B cell (primary cell): ENCODE measurements around the gene FTH1. TPM values are rescaled to one million over a fixed set of nuclear protein-coding genes. Genes with fewer than 3 reads are reported as not detected.

Experiments used
- ATAC-seq: fragments of 200-7000 bp; cut with Tn5 transposase; one replicate; pipeline ENCODE4 v1.10.0; 2021; ENCODE audit warnings: low read depth, mild to moderate bottlenecking, moderate number of reproducible peaks, moderate library complexity
- CTCF ChIA-PET: fragments of 350-600 bp; sonication (Branson Sonifier 250); formaldehyde crosslinking; loops from one replicate; lab custom pipeline; 2021; ENCODE audit warnings: antibody characterized with exemption, inconsistent platforms; lab: Charles Lee
- POLR2A ChIA-PET: fragments of 350-600 bp; sonication (Branson Sonifier 250); formaldehyde crosslinking; loops from one replicate; lab custom pipeline; 2021; ENCODE audit warnings: antibody characterized with exemption; lab: Charles Lee
- DNase-seq: peaks from one replicate; pipeline ENCODE4 v3.0.0; 2013
- H2AFZ ChIP-seq: 2 replicates; pipeline ENCODE4 v1.6.1; 2012; ENCODE audit warnings: mild to moderate bottlenecking, low read depth, low read length; ENCODE audit not compliant: insufficient read depth, poor library complexity, severe bottlenecking
- H3K27ac ChIP-seq, 2 donors: 1 replicate in 1 of 2; 2 replicates in 1 of 2; pipeline ENCODE4 v1.5.1; 2012 to 2013; ENCODE audit warnings: low read length in 2 of 2, mild to moderate bottlenecking in 2 of 2, moderate library complexity in 1 of 2
- H3K27me3 ChIP-seq, 4 experiments: fragments of 200-600 bp in 1 of 4; sonication (generic) in 1 of 4; replicated peaks in 1 of 4; 1 replicate in 2 of 4; 2 replicates in 2 of 4; pipeline versions ENCODE4 v1.6.1 to v1.7.0; 2013 to 2016; ENCODE audit warnings: low read length in 3 of 4, mild to moderate bottlenecking in 2 of 4, mixed read lengths in 1 of 4, moderate library complexity in 1 of 4; ENCODE audit not compliant: insufficient read depth in 4 of 4, control insufficient read depth in 3 of 4; ENCODE audit errors: control extremely low read depth in 1 of 4
- H3K36me3 ChIP-seq, 2 experiments: replicated peaks in 1 of 2; 1 replicate in 1 of 2; 2 replicates in 1 of 2; pipeline versions ENCODE4 v1.6.1 to v1.7.1; 2013; ENCODE audit warnings: low read length in 1 of 2; ENCODE audit not compliant: insufficient read depth in 2 of 2, control insufficient read depth in 1 of 2; ENCODE audit errors: control extremely low read depth in 1 of 2, extremely low read depth in 1 of 2
- H3K4me1 ChIP-seq, 2 donors: fragments of 200-600 bp in 1 of 2; sonication (generic) in 1 of 2; 1 replicate in 1 of 2; 2 replicates in 1 of 2; pipeline versions ENCODE4 v1.5.1 to v1.6.1; 2013 to 2017; ENCODE audit warnings: low read length in 2 of 2; ENCODE audit not compliant: control insufficient read depth in 2 of 2, insufficient read depth in 2 of 2
- H3K4me2 ChIP-seq: replicated peaks from 2 replicates; pipeline ENCODE3; 2012; ENCODE audit warnings: mild to moderate bottlenecking, low read depth, low read length; ENCODE audit not compliant: poor library complexity, severe bottlenecking
- H3K4me3 ChIP-seq, 5 experiments: fragments of 200-600 bp in 1 of 5; sonication (generic) in 1 of 5; 1 replicate in 3 of 5; 2 replicates in 2 of 5; pipeline versions ENCODE4 v1.5.1 to v1.7.0; 2011 to 2016; ENCODE audit warnings: low read length in 4 of 5, mild to moderate bottlenecking in 4 of 5, low read depth in 2 of 5, control low read depth in 1 of 5, moderate library complexity in 1 of 5; ENCODE audit not compliant: insufficient read depth in 1 of 5; ENCODE audit errors: control extremely low read depth in 1 of 5, extremely low read depth in 1 of 5
- H3K79me2 ChIP-seq: fragments of 200-600 bp; sonication (generic); one replicate; pipeline ENCODE4 v1.6.0; 2016; ENCODE audit warnings: low read length; ENCODE audit not compliant: control insufficient read depth, insufficient read depth
- H3K9ac ChIP-seq: fragments of 200-600 bp; sonication (generic); 2 replicates; pipeline ENCODE4 v1.6.1; 2017; ENCODE audit warnings: mild to moderate bottlenecking, low read length, moderate library complexity
- H3K9me3 ChIP-seq, 3 donors: one replicate each; pipeline versions ENCODE4 v1.6.1 to v1.7.1; 2013; ENCODE audit warnings: low read length in 2 of 3; ENCODE audit not compliant: control insufficient read depth in 2 of 3, insufficient read depth in 1 of 3; ENCODE audit errors: control extremely low read depth in 1 of 3
- H4K20me1 ChIP-seq: 2 replicates; pipeline ENCODE4 v1.6.0; 2012; ENCODE audit warnings: mild to moderate bottlenecking, low read length; ENCODE audit not compliant: insufficient read depth, control insufficient read depth, poor library complexity, severe bottlenecking
- H3K27ac Mint-ChIP-seq: one replicate; pipeline ENCODE4 v1.8.0; 2021; ENCODE audit warnings: mixed read lengths
- H3K27me3 Mint-ChIP-seq: one replicate; pipeline ENCODE4 v1.8.0; 2021; ENCODE audit warnings: mixed read lengths
- H3K4me1 Mint-ChIP-seq: one replicate; pipeline ENCODE4 v1.8.0; 2021; ENCODE audit warnings: mixed read lengths
- H3K4me3 Mint-ChIP-seq: one replicate; pipeline ENCODE4 v1.8.0; 2021; ENCODE audit warnings: mixed read lengths
- H3K9me3 Mint-ChIP-seq: one replicate; pipeline ENCODE4 v1.8.0; 2022; ENCODE audit warnings: mixed read lengths; ENCODE audit not compliant: insufficient read depth
- CTCF ChIP-seq: fragments of 200-600 bp; IDR thresholded peaks from one replicate; pipeline ENCODE4 v1.8.0; 2022; ENCODE audit warnings: antibody characterized with exemption, mild to moderate bottlenecking
- EZH2 ChIP-seq: IDR thresholded peaks from 2 replicates; pipeline ENCODE4 v1.6.1; 2012; ENCODE audit warnings: borderline replicate concordance, low read depth, mild to moderate bottlenecking, moderate library complexity, low read length; ENCODE audit not compliant: insufficient read depth, poor library complexity, severe bottlenecking
- WGBS: methylation state at CpG from one replicate; pipeline ENCODE4 v1.1.5; 2013; ENCODE audit warnings: missing lambda C conversion rate; ENCODE audit not compliant: insufficient coverage; 5-methylcytosine and 5-hydroxymethylcytosine counted together
- intact Hi-C: fragments of 100-400 bp; cut with micrococcal nuclease; formaldehyde crosslinking; loops from one replicate; pipeline ENCODE4 v1.10.0; 2022
- polyA plus RNA-seq: library from polyadenylated mRNA; depleted of rRNA; stranded (reverse); fragments of >200 nt; gene quantifications from 2 replicates; pipeline ENCODE4 v1.2.3, GENCODE V29; 2012
- total RNA-seq, 2 donors: library from RNA; stranded (reverse); fragments of 120-200 nt in 1 of 2; gene quantifications; 1 replicate in 1 of 2; 2 replicates in 1 of 2; pipeline versions ENCODE4 v1.2.3 to v1.2.4, GENCODE V29; 2013 to 2022

FTH1 gene
- total and polyA plus RNA-seq, 2 donors (not counting 1 experiment from before 2014, with no cell fraction given), result 1,136 to 1,314 TPM

DNA sequence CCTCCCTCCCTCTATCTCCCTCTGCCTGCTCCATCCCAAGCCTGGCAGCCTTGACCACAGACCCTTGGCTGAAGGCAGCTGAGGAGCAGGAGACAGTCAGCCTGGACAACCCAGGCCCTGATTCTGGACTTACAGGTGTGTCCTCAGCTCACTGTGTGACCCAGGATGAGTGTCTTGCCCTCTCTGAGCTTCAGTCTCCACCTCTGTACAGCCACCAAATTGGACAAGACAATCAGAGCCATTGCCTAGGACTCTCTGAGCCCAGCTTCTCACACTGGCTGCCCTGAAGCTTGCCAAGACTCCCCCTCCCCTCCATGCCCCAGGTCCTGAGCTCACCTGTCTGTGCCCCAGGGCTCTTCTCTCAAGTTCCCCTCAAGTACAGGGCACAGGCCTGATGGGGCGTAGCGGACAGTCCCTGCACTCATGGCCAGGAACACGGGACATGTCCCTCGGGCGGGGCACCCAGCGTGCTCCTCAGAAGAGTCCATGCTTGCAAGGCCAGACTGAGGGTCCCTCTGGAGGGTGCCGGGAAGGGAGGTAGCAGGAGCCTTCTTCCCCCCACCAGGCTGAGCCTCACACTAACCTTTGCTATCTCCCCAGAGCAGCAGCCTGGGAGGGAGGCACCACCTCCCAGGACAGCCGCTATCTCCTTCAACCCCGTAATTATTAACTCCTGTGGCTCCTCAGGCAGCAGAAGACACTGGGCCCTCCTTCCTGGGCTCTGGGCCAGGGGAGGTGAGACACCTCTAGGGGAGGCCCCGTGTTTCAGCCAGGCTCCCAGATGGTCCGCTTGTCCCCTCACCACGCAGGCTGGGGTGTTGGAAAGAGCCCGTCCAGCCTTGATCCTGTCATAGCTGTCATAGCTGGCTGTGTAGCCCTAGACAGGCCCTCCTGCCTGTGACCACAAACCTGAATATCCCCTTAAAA lies 47.5 kb downstream of the FTH1 start:
- DNase-seq (no peak), ATAC-seq (no peak)
- Mint-ChIP-seq H3K27ac (no peak overlapping the region), H3K4me1 (peaks cover 17% of the 10 kb centered on the region), H3K9me3 (no peaks in the 10 kb centered on the region), H3K4me3 (no peak overlapping the region), H3K27me3 (peaks cover 54% of the 10 kb centered on the region)
- no peaks in the 10 kb centered on the region for H3K79me2 ChIP-seq
- no peaks in the 10 kb centered on the region for H4K20me1 ChIP-seq
- no peak overlapping the region for H2AFZ ChIP-seq
- no peak overlapping the region for H3K4me3 ChIP-seq
- peaks cover 0 to 7% (median 0%) of the 10 kb centered on the region in 3 donors for H3K9me3 ChIP-seq
- H3K4me2 ChIP-seq, result no peak overlapping the region
- CTCF ChIA-PET, result interaction anchor here (0.9 to 1.5 kb wide), 2 partner anchors 21 to 162 kb away, joined by 3 to 5 read pairs; no protein-coding TSS in a partner anchor
- WGBS, result 93% methylated on average over 13 of the region's 13 CpGs
- POLR2A ChIA-PET, result no interaction called here
- no peaks in the 10 kb centered on the region for H3K36me3 ChIP-seq
- intact Hi-C loops, result no loop called here
- peaks cover 0 to 46% (median 20%) of the 10 kb centered on the region in 4 experiments for H3K27me3 ChIP-seq
- H3K4me1 ChIP-seq, result peaks cover 8 to 11% of the 10 kb centered on the region in 2 donors
- TF ChIP-seq CTCF (no peak), EZH2 (no peak)
- no peak overlapping the region for H3K9ac ChIP-seq
- no peak overlapping the region for H3K27ac ChIP-seq
